HG03571 (cell line): ENCODE results near the gene BORCS5.

Experiments used
- ATAC-seq: cut with Tn5 transposase; IDR thresholded peaks from one replicate; pipeline ENCODE4 v1.9.1; 2021; ENCODE audit not compliant: unreplicated experiment

BORCS5 gene

GRCh38 chr12:12510551-12510950 is 153.7 kb downstream of the BORCS5 start:
- no peak for ATAC-seq

DNA sequence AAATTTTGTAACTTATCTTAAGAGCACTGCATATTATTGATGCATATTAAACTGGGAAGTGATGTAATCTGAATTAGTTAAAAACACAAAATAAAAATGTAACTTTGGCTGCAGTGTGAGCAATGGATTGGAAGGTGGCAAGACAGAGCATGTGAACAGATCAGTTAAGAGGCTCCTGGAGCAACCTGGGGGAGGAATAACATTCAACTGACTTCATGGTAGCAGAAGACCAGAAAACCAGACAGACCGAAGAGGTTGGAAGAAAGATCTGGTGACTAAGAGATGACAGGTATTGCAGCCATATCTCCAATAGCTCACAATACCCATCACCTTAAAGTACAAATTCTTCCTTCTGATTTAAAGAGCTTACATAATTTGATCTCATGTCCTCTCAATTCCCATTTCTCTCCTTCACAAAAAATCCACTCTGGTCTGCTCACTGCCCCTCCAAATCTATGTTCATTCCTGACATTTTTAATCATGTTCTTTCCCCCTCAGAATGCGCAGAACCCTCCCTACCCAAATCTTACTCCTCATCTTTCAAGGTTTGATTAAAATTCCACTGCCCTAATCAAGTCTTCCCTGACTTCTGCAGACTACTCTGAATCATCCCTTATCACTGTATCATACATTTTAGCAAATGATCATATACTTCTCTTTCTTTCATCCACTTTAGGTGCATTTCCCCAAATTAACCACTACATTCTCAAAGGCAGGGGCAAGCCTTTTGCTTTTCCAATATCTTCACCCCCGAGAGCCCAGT is 154.3 kb downstream of the BORCS5 start:
- no peak for ATAC-seq

DNA sequence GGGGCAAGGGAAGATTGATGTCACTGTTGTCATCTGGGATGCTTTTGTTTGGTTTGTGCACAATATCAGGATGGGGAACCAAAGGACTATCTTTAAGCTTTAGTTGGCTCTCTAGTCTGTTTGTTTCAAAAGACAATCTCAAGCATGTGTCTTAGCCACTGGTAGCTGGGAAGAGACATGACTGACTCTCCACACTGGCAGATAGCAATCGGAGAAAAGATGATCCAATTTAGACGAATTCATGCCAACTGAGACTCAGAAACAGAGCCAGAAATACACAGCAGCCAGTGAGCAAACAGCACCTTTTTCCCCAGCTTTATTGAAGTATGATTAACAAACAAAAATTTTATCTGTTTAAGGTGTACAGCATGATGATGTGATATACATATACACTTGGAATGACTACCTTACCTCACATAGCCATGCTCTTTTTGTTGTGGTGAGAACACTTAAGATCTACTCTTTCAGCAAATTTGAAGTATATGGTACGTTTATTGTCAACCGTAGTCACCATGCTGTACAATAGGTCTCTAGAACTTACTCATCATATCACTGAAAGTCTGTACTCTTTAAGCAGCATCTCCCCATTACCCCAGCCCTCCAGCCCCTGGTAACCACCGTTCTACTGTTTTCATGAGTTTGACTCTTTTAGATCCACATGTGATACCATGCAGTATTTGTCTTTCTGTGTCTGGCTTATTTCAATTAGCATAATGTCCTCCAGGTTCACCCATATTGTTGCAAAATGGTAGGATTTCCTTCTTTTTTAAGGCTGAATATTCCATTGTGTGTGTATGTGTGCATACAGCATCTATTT is 155.2 kb downstream of the BORCS5 start:
- no peak for ATAC-seq

- ATAC-seq, result no peak
Observed at GRCh38 chr12:12513416-12514006, 156.6 kb downstream of the BORCS5 start.

DNA sequence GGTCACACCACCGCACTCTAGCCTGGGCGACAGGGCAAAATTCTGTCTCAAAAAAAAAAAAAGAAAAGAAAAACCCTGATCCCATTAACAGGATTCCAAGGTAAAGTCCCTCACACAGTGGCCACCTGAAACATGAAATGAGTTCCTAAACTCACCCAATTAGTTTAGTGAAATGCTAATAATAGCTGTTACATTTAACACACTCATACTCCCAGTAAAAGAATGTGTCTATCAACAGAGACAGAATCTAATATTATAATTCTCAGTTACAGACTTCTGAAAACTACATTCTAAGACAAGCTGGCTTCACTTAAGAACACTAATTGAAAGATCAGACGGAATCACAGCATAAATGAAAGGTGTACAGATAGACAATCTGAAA is 161.6 kb downstream of the BORCS5 start:
- ATAC-seq, result no peak

- no peak for ATAC-seq
Observed at GRCh38 chr12:12518919-12519318, 162.0 kb downstream of the BORCS5 start.
